Nephron progenitor cell (in vitro differentiated cells): ENCODE results near the gene RBBP8.

Source experiments
- DNase-seq: peaks from one replicate; pipeline ENCODE4 v3.0.0; 2021
- H3K27ac Mint-ChIP-seq: 2 replicates; pipeline ENCODE4 v1.8.0; 2021; ENCODE audit warnings: mild to moderate bottlenecking, moderate library complexity, mixed read lengths
- H3K27me3 Mint-ChIP-seq: 2 replicates; pipeline ENCODE4 v1.8.0; 2021; ENCODE audit warnings: mild to moderate bottlenecking, low read depth, mixed read lengths; ENCODE audit not compliant: poor library complexity
- H3K36me3 Mint-ChIP-seq: 2 replicates; pipeline ENCODE4 v1.8.0; 2021; ENCODE audit warnings: low read depth, mixed read lengths
- H3K4me1 Mint-ChIP-seq: 2 replicates; pipeline ENCODE4 v1.8.0; 2021; ENCODE audit warnings: mixed read lengths
- H3K4me3 Mint-ChIP-seq: 2 replicates; pipeline ENCODE4 v1.8.0; 2021; ENCODE audit warnings: mild to moderate bottlenecking, moderate library complexity, mixed read lengths
- H3K9me3 Mint-ChIP-seq: 2 replicates; pipeline ENCODE4 v1.8.0; 2021; ENCODE audit warnings: mild to moderate bottlenecking, moderate library complexity, mixed read lengths
- CTCF ChIP-seq: fragments of 200-600 bp; sonication (generic); IDR thresholded peaks from 2 replicates; pipeline ENCODE4 v1.5.0; 2021; ENCODE audit warnings: antibody characterized with exemption

Gene RBBP8

GRCh38 chr18:23066504-23067039 lies 133.4 kb downstream of the RBBP8 start:
- no peak overlapping the region for H3K27ac Mint-ChIP-seq
- peaks cover 28% of the 10 kb centered on the region for H3K9me3 Mint-ChIP-seq
- DNase-seq: no peak
- peaks cover 13% of the 10 kb centered on the region for H3K36me3 Mint-ChIP-seq
- H3K27me3 Mint-ChIP-seq: peaks cover under 1% of the 10 kb centered on the region
- peaks cover 18% of the 10 kb centered on the region for H3K4me1 Mint-ChIP-seq
- TF ChIP-seq CTCF: no peak
- H3K4me3 Mint-ChIP-seq: no peak overlapping the region

DNA sequence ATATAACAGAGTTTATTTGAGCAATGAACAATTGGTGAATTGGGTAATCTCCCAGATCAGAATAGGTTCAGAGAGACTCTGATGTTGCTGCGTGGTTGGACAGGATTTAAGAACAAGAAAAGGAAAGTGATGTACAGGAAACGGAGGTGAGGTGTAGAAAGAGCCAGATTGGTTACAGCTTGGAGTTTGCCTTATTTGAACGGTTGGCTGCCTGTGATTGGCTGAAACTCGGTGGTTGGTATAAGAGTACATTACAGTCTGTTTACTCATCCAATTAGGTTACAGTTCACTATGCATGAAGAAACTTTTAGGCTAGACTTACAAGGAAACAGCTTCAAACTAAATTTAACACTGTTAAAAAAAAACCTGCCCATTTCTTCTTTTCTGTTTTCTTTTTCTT lies 134.1 kb downstream of the RBBP8 start:
- Mint-ChIP-seq H3K36me3 (peaks cover 9% of the 10 kb centered on the region), H3K4me1 (peaks cover 18% of the 10 kb centered on the region), H3K4me3 (no peak overlapping the region), H3K9me3 (peaks cover 23% of the 10 kb centered on the region), H3K27ac (no peak overlapping the region), H3K27me3 (peaks cover 3% of the 10 kb centered on the region)
- TF ChIP-seq CTCF: no peak
- DNase-seq: no peak

DNA sequence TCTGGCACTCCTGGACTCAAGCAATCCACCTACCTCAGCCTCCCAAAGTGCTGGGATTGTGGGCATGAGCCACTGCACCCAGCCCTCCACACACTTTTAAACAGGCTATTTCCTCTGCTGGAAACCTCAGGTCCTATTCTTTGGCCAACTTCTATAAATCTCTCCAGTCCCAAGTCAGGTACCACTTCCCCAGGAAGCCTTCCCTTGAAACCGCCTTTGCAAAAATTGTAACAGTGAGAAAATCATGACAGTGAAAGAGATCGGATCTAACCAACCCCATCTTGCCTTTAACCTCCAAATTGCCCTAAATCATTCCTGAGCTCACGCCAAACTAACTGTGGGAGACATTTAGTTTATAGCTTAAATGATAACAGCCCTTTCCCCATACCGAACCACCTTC lies 134.9 kb downstream of the RBBP8 start:
- Mint-ChIP-seq H3K27me3 (peaks cover 3% of the 10 kb centered on the region), H3K27ac (no peak overlapping the region), H3K4me1 (peaks cover 18% of the 10 kb centered on the region), H3K36me3 (peaks cover 7% of the 10 kb centered on the region), H3K4me3 (no peak overlapping the region), H3K9me3 (peaks cover 20% of the 10 kb centered on the region)
- no peak for DNase-seq
- no peak for TF ChIP-seq CTCF

- TF ChIP-seq CTCF: no peak
- Mint-ChIP-seq H3K36me3 (peaks cover under 1% of the 10 kb centered on the region), H3K4me1 (peaks cover 18% of the 10 kb centered on the region), H3K27ac (no peak overlapping the region), H3K27me3 (peaks cover 3% of the 10 kb centered on the region), H3K4me3 (no peak overlapping the region), H3K9me3 (peaks cover 12% of the 10 kb centered on the region)
- DNase-seq: no peak
These were observed 135.6 kb downstream of the RBBP8 start for GRCh38 chr18:23068570-23069310.

GRCh38 chr18:23069481-23069880 lies 136.4 kb downstream of the RBBP8 start:
- peaks cover 5% of the 10 kb centered on the region for H3K9me3 Mint-ChIP-seq
- H3K27ac Mint-ChIP-seq: no peak overlapping the region
- H3K4me3 Mint-ChIP-seq: no peak overlapping the region
- peaks cover 18% of the 10 kb centered on the region for H3K4me1 Mint-ChIP-seq
- DNase-seq: no peak
- no peaks in the 10 kb centered on the region for H3K36me3 Mint-ChIP-seq
- peaks cover 3% of the 10 kb centered on the region for H3K27me3 Mint-ChIP-seq
- TF ChIP-seq CTCF: no peak

DNA sequence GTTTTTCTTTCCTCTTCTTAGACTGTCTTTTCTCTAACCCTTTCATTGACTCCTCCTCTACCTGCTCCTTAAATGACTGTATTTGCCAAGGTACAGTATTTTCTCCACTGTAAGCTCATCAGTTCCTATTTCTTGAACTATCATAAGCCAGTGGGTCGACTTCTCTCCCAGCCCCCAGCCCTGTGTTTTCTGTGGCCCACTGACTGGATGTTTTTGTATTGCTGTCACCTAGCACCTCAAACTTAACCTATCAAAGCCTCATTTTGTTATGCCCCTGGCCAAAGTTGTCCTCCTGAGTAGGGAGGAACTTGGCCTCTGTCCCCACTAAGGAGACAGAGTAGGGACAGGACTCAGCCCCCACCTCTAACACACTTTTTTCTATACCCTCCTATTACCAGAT lies 136.8 kb downstream of the RBBP8 start:
- Mint-ChIP-seq H3K4me1 (peaks cover 18% of the 10 kb centered on the region), H3K27me3 (peaks cover 3% of the 10 kb centered on the region), H3K9me3 (peaks cover 4% of the 10 kb centered on the region), H3K4me3 (no peak overlapping the region), H3K27ac (no peak overlapping the region), H3K36me3 (no peaks in the 10 kb centered on the region)
- TF ChIP-seq CTCF: no peak
- no peak for DNase-seq
